T-helper 17 cell (primary cell): ENCODE results near the gene ERICH4. TPM values are rescaled to one million over a fixed set of nuclear protein-coding genes. Genes with fewer than 3 reads are reported as not detected.
"Not testable (repeated sequence)": the region's sequence is repeated elsewhere in the genome, so short reads cannot be mapped to it uniquely, and the experiment has no call there.

Source experiments
- ATAC-seq: fragments of 150-1000 bp; cut with Tn5 transposase; 2 replicates; pipeline ENCODE4 v1.10.0; 2021; ENCODE audit warnings: mild to moderate bottlenecking, moderate library complexity
- DNase-seq, 3 donors: peaks; one replicate each; pipeline versions ENCODE4 v3.0.0 to v3.0.0-alpha.2; 2020 to 2021
- H3K9me3 ChIP-seq: one replicate; pipeline ENCODE4 v1.7.0; 2013; ENCODE audit warnings: low read length, mild to moderate bottlenecking; ENCODE audit not compliant: control insufficient read depth, poor library complexity, severe bottlenecking
- H3K27ac Mint-ChIP-seq: one replicate; pipeline ENCODE4 v1.8.0; 2022; ENCODE audit warnings: mild to moderate bottlenecking, moderate library complexity, mixed read lengths
- H3K27me3 Mint-ChIP-seq: one replicate; pipeline ENCODE4 v1.8.0; 2022; ENCODE audit warnings: mixed read lengths
- H3K36me3 Mint-ChIP-seq: one replicate; pipeline ENCODE4 v1.8.0; 2022; ENCODE audit warnings: low read depth, mixed read lengths
- H3K4me1 Mint-ChIP-seq: one replicate; pipeline ENCODE4 v1.8.0; 2022; ENCODE audit warnings: mild to moderate bottlenecking, mixed read lengths
- H3K4me3 Mint-ChIP-seq: one replicate; pipeline ENCODE4 v1.8.0; 2022; ENCODE audit warnings: mild to moderate bottlenecking, moderate library complexity, mixed read lengths
- total RNA-seq, 4 donors: library from RNA in 2 of 4; stranded (reverse) in 2 of 4; gene quantifications; one replicate each; pipeline ENCODE4 v1.2.3 and lab custom pipeline; 2022 to 2026

Gene ERICH4
- total RNA-seq, 2 donors from 2014 or later = not detected

- Mint-ChIP-seq H3K27ac (no peak overlapping the region), H3K27me3 (no peaks in the 10 kb centered on the region)
Observed at GRCh38 chr19:41408256-41408655, 34.7 kb upstream of the ERICH4 start.

DNA sequence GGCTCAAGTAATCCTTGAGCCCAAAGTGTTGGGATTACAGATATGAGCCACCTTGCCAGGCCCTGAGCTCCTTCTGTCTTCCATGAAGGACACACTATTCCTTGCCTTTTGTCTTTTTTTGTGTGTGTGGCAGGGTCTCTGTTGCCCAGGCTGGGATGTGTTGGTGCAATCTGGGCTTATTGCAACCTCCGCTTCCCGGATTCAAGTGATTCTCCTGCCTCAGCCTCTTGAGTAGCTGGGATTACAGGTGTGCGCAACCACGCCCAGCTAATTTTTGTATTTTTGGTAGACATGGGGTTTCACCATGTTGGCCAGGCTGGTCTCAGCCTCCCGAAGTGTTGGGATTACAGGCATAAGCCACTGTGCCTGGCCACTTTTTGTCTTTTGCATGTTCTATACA is 34.1 kb upstream of the ERICH4 start:
- H3K4me3 Mint-ChIP-seq = peak overlapping the region; percentile 19
- H3K27me3 Mint-ChIP-seq = not testable (repeated sequence)
- H3K4me1 Mint-ChIP-seq = peaks cover 14% of the 10 kb centered on the region

More at GRCh38 chr19:41408256-41408655, 34.7 kb upstream of the ERICH4 start:
- Mint-ChIP-seq H3K36me3 (peaks cover 2% of the 10 kb centered on the region), H3K4me1 (peaks cover 17% of the 10 kb centered on the region), H3K4me3 (no peak overlapping the region)
- no peak for ATAC-seq
- no peak for DNase-seq
- no peaks in the 10 kb centered on the region for H3K9me3 ChIP-seq

GRCh38 chr19:41409288-41409687 is 33.7 kb upstream of the ERICH4 start:
- no peak overlapping the region for H3K4me3 Mint-ChIP-seq
- DNase-seq (no peak), ATAC-seq (no peak)
- peaks cover 3% of the 10 kb centered on the region for H3K36me3 Mint-ChIP-seq
- peak overlapping the region; percentile 53 for H3K27ac Mint-ChIP-seq
- no peaks in the 10 kb centered on the region for H3K27me3 Mint-ChIP-seq
- peaks cover 13% of the 10 kb centered on the region for H3K4me1 Mint-ChIP-seq
- no peaks in the 10 kb centered on the region for H3K9me3 ChIP-seq

More for the DNA sequence above, 34.1 kb upstream of the ERICH4 start:
- H3K27ac Mint-ChIP-seq = peak overlapping the region; percentile 53
- not testable (repeated sequence) for ATAC-seq, H3K36me3 Mint-ChIP-seq, DNase-seq, H3K9me3 ChIP-seq

GRCh38 chr19:41410336-41411054 is 32.5 kb upstream of the ERICH4 start:
- Mint-ChIP-seq H3K4me1 (peaks cover 13% of the 10 kb centered on the region), H3K4me3 (no peak overlapping the region), H3K36me3 (peaks cover 3% of the 10 kb centered on the region), H3K27me3 (no peaks in the 10 kb centered on the region), H3K27ac (no peak overlapping the region)
- DNase-seq (no peak), ATAC-seq (no peak)
- H3K9me3 ChIP-seq = no peaks in the 10 kb centered on the region

GRCh38 chr19:41411100-41411967 is 31.6 kb upstream of the ERICH4 start:
- Mint-ChIP-seq H3K27me3 (no peaks in the 10 kb centered on the region), H3K4me3 (no peak overlapping the region), H3K36me3 (peaks cover 3% of the 10 kb centered on the region)

DNA sequence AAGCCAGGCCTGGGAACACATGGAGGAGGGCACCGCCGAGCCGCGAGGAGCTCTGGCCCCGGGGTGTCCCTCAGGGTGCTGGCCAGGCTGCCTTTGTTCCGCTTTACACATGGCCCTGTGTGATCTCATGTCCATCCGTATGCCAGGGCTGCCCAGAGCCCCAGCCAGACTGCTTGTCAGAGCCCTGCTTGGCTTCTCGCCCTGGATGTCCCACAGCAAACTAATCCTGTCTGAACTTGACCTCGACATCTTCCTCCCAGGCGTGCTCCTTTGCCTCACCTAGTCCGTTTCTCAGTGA is 31.0 kb upstream of the ERICH4 start:
- ATAC-seq (no peak), DNase-seq (no peak)
- Mint-ChIP-seq H3K36me3 (peaks cover 3% of the 10 kb centered on the region), H3K27me3 (no peaks in the 10 kb centered on the region), H3K4me1 (peaks cover 13% of the 10 kb centered on the region), H3K4me3 (no peak overlapping the region), H3K27ac (no peak overlapping the region)
- H3K9me3 ChIP-seq = no peaks in the 10 kb centered on the region

More at GRCh38 chr19:41411100-41411967, 31.6 kb upstream of the ERICH4 start:
- Mint-ChIP-seq H3K27ac (no peak overlapping the region), H3K4me1 (peaks cover 13% of the 10 kb centered on the region)
- DNase-seq (no peak), ATAC-seq (no peak)
- no peaks in the 10 kb centered on the region for H3K9me3 ChIP-seq

DNA sequence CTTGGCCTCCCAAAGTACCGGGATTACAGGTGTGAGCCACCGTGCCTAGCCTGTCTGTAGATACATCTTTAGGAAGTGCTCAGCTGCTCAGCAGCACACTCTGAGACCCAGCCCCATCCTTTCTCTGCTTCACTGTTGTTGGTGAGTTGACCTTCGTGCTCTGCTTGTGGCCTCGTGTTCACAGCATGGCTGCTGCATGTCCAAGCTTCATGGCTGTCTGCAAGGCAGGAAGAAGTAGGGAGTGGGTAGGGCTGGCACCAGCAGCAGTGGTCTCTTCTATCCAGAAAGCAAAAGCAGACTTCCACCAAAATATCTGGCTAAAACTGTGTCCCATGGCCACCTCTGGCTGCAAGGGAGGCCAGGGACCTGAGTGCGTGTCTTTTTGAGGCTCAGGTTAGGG is 30.0 kb upstream of the ERICH4 start:
- Mint-ChIP-seq H3K4me3 (no peak overlapping the region), H3K27ac (no peak overlapping the region), H3K4me1 (peaks cover 11% of the 10 kb centered on the region), H3K36me3 (peaks cover 2% of the 10 kb centered on the region), H3K27me3 (no peaks in the 10 kb centered on the region)
- H3K9me3 ChIP-seq = no peaks in the 10 kb centered on the region
- ATAC-seq (no peak), DNase-seq (no peak)

DNA sequence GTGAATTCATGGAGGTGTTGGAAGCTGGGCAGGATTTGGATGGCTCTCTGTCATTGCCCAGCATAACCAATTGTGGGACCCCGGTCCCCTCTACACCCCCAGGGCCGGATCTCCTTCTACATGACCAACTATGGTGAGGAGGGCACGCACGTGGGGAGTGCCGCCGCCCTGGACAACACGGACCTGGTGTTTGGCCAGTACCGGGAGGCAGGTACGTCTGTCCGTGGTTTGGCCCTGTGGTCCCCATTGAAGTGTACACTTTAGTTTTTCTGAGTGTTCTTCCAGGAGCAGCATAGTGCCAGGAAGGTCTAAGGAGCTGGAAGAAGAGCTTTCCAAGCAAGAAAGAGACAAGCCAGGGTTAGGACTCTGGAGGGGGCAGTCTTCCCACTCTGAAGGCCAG is 29.0 kb upstream of the ERICH4 start:
- H3K36me3 Mint-ChIP-seq = peaks cover 2% of the 10 kb centered on the region
- no peak for DNase-seq

DNA sequence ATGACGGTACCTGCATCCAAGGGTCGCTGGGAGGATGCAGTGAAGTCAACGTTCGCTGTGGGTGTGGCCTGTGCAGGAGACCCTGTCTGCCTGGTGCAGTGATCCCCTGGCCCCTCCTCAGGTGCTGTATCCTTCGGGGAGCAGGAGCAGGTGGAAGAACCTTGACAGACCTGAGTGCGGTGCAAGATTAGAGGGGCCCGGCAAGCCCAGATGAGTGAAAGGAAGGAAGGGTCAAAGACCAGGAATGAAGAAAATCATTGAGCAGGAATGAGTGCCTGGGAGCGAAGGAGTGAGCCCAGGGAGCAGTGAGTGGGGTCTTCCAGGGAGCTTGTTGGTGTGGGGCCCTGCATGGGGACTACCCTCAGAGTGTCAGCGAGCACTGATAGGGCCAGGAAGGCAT is 28.5 kb upstream of the ERICH4 start:
- DNase-seq = no peak
- peaks cover 2% of the 10 kb centered on the region for H3K36me3 Mint-ChIP-seq
- no peaks in the 10 kb centered on the region for H3K27me3 Mint-ChIP-seq
- peak overlapping the region; percentile 41 for H3K27ac Mint-ChIP-seq
- no peak for ATAC-seq
- no peak overlapping the region for H3K4me3 Mint-ChIP-seq
- H3K9me3 ChIP-seq = no peaks in the 10 kb centered on the region
- H3K4me1 Mint-ChIP-seq = peaks cover 7% of the 10 kb centered on the region

More for the DNA sequence above, 29.0 kb upstream of the ERICH4 start:
- peak overlapping the region; percentile 41 for H3K27ac Mint-ChIP-seq
- no peak for ATAC-seq
- no peaks in the 10 kb centered on the region for H3K9me3 ChIP-seq
- no peaks in the 10 kb centered on the region for H3K27me3 Mint-ChIP-seq
- no peak overlapping the region for H3K4me3 Mint-ChIP-seq
- H3K4me1 Mint-ChIP-seq = peaks cover 11% of the 10 kb centered on the region

GRCh38 chr19:41415154-41415571 is 27.8 kb upstream of the ERICH4 start:
- no peak overlapping the region for H3K27ac Mint-ChIP-seq
- H3K4me1 Mint-ChIP-seq = peaks cover 3% of the 10 kb centered on the region
- peaks cover 2% of the 10 kb centered on the region for H3K36me3 Mint-ChIP-seq

GRCh38 chr19:41416194-41416674 is 26.7 kb upstream of the ERICH4 start:
- H3K4me1 Mint-ChIP-seq = peaks cover 5% of the 10 kb centered on the region
- no peaks in the 10 kb centered on the region for H3K27me3 Mint-ChIP-seq
- DNase-seq = no peak
- H3K9me3 ChIP-seq = no peaks in the 10 kb centered on the region
- peaks cover 2% of the 10 kb centered on the region for H3K36me3 Mint-ChIP-seq
- no peak overlapping the region for H3K4me3 Mint-ChIP-seq
- no peak overlapping the region for H3K27ac Mint-ChIP-seq
- no peak for ATAC-seq

More at GRCh38 chr19:41415154-41415571, 27.8 kb upstream of the ERICH4 start:
- no peaks in the 10 kb centered on the region for H3K9me3 ChIP-seq
- Mint-ChIP-seq H3K27me3 (no peaks in the 10 kb centered on the region), H3K4me3 (no peak overlapping the region)
- DNase-seq = no peak
- no peak for ATAC-seq

DNA sequence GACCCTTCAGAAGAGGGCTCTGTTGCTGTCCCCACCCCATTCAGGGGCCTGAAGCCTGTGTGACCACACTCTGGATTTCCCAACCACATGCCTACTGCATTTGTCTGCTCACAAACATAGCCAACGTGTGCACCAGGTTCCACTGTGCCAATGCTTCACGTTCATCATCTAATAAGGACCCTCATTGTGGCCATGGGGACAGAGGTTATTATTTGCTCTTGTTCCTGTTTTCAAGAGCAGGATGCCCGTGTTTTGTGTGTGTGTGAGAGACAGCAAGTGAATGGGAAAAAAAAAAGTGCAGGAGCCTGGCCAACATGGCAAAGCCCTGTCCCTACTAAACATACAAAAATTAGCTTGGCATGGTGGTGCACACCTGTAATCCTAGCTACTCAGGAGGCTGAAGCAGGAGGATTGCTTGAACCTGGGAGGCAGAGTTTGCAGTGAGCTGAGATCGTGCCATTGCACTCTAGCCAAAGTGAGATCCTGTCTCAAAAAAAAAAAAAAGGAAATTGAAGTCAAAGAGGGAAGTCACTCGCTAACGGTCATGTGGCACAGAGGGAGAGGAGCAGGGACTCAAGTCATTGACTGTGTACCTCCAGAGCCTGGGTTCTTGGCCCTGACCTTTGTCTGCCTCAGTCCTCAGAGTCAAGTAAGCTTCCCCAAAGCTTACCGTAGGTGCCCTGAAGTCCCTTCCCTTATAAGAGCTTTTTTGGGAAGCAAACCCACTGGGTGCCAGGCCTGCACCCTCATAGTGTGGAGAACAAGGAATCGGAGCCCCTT is 22.7 kb upstream of the ERICH4 start:
- Mint-ChIP-seq H3K27me3 (no peaks in the 10 kb centered on the region), H3K4me1 (peaks cover 10% of the 10 kb centered on the region), H3K36me3 (peaks cover 5% of the 10 kb centered on the region), H3K4me3 (no peak overlapping the region), H3K27ac (no peak overlapping the region)
- ATAC-seq (no peak), DNase-seq (no peak)
- no peaks in the 10 kb centered on the region for H3K9me3 ChIP-seq

- Mint-ChIP-seq H3K36me3 (peaks cover 5% of the 10 kb centered on the region), H3K4me1 (peaks cover 13% of the 10 kb centered on the region), H3K27me3 (no peaks in the 10 kb centered on the region), H3K4me3 (no peak overlapping the region), H3K27ac (peak overlapping the region; percentile 76)
- ATAC-seq (no peak), DNase-seq (no peak)
- no peaks in the 10 kb centered on the region for H3K9me3 ChIP-seq
Observed at GRCh38 chr19:41421314-41421713, 21.6 kb upstream of the ERICH4 start.
